Activated naive CD8-positive, alpha-beta T cell treated with anti-CD3 and anti-CD28 coated beads for 36 hours (primary cell): ENCODE measurements around the gene NPTXR. TPM values are rescaled to one million over a fixed set of nuclear protein-coding genes. Genes with fewer than 3 reads are reported as not detected.
A peak's percentile ranks its signal among the peaks of the same experiment; 100 is the strongest.
"Not testable (repeated sequence)": the region's sequence is repeated elsewhere in the genome, so short reads cannot be mapped to it uniquely, and the experiment has no call there.

Experiments used
- DNase-seq: peaks from one replicate; pipeline ENCODE4 v3.0.0; 2021
- H3K27ac Mint-ChIP-seq: one replicate; pipeline ENCODE4 v1.8.0; 2022; ENCODE audit warnings: mild to moderate bottlenecking, moderate library complexity, mixed read lengths
- H3K27me3 Mint-ChIP-seq: one replicate; pipeline ENCODE4 v1.8.0; 2022; ENCODE audit warnings: mild to moderate bottlenecking, mixed read lengths
- H3K36me3 Mint-ChIP-seq: one replicate; pipeline ENCODE4 v1.8.0; 2021; ENCODE audit warnings: mild to moderate bottlenecking, mixed read lengths
- H3K4me1 Mint-ChIP-seq: one replicate; pipeline ENCODE4 v1.8.0; 2021; ENCODE audit warnings: mixed read lengths
- H3K4me3 Mint-ChIP-seq: one replicate; pipeline ENCODE4 v1.8.0; 2022; ENCODE audit warnings: mild to moderate bottlenecking, moderate library complexity, mixed read lengths
- H3K9me3 Mint-ChIP-seq: one replicate; pipeline ENCODE4 v1.8.0; 2022; ENCODE audit warnings: mixed read lengths
- total RNA-seq, 2 experiments: library from RNA; stranded (reverse); gene quantifications; one replicate each; pipeline ENCODE4 v1.2.3, GENCODE V29; 2021

NPTXR gene
- total RNA-seq, 2 experiments from 2014 or later = 0.85 to 0.88 TPM

- DNase-seq = no peak
- no peaks in the 10 kb centered on the region for H3K9me3 Mint-ChIP-seq
- H3K27me3 Mint-ChIP-seq = no peaks in the 10 kb centered on the region
- H3K27ac Mint-ChIP-seq = no peak overlapping the region
- no peak overlapping the region for H3K4me3 Mint-ChIP-seq
- H3K36me3 Mint-ChIP-seq = peaks cover 7% of the 10 kb centered on the region
- peaks cover 10% of the 10 kb centered on the region for H3K4me1 Mint-ChIP-seq
Observed at GRCh38 chr22:38863531-38864131, 19.8 kb upstream of the NPTXR start.

GRCh38 chr22:38862375-38863329 lies 18.8 kb upstream of the NPTXR start:
- peak overlapping the region; percentile 48 for H3K27ac Mint-ChIP-seq
- no peak for DNase-seq
- H3K36me3 Mint-ChIP-seq = peaks cover 2% of the 10 kb centered on the region
- no peak overlapping the region for H3K4me3 Mint-ChIP-seq
- no peaks in the 10 kb centered on the region for H3K27me3 Mint-ChIP-seq
- H3K9me3 Mint-ChIP-seq = no peaks in the 10 kb centered on the region
- H3K4me1 Mint-ChIP-seq = peaks cover 4% of the 10 kb centered on the region

DNA sequence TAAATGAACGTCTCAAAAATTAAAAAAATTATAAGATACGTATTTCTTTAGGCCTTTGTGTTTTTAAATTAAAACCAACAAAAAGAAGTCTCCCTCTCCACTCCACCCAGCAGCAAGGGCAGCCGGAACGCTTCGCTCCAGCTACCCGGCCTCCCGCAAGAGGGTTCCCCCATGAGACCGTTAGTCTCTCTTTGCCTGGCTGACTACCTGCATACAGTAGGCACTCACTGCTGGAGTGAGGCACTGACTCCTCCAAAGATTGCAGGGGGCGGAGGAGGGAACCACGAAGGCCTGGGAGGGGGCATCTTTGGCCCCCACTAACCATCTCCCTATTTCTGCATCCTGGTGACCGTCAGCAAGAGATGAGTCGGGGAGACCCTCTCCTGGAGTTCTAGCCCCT lies 18.1 kb upstream of the NPTXR start:
- Mint-ChIP-seq H3K4me3 (no peak overlapping the region), H3K9me3 (no peaks in the 10 kb centered on the region), H3K36me3 (peaks cover 2% of the 10 kb centered on the region), H3K27me3 (no peaks in the 10 kb centered on the region), H3K27ac (no peak overlapping the region), H3K4me1 (peaks cover 4% of the 10 kb centered on the region)
- DNase-seq = no peak

GRCh38 chr22:38861170-38861876 lies 17.5 kb upstream of the NPTXR start:
- Mint-ChIP-seq H3K36me3 (peaks cover 2% of the 10 kb centered on the region), H3K27me3 (no peaks in the 10 kb centered on the region), H3K27ac (peak overlapping the region; percentile 25), H3K4me1 (peaks cover 4% of the 10 kb centered on the region), H3K9me3 (no peaks in the 10 kb centered on the region), H3K4me3 (no peak overlapping the region)
- no peak for DNase-seq

- DNase-seq = no peak
- Mint-ChIP-seq H3K36me3 (no peaks in the 10 kb centered on the region), H3K4me1 (peaks cover 4% of the 10 kb centered on the region), H3K27me3 (no peaks in the 10 kb centered on the region), H3K27ac (peak overlapping the region; percentile 43), H3K4me3 (no peak overlapping the region), H3K9me3 (no peaks in the 10 kb centered on the region)
Observed at GRCh38 chr22:38860283-38861169, 16.7 kb upstream of the NPTXR start.

- H3K4me3 Mint-ChIP-seq = no peak overlapping the region
- H3K9me3 Mint-ChIP-seq = no peaks in the 10 kb centered on the region
- DNase-seq = no peak
- no peaks in the 10 kb centered on the region for H3K27me3 Mint-ChIP-seq
- H3K4me1 Mint-ChIP-seq = peaks cover 4% of the 10 kb centered on the region
- H3K36me3 Mint-ChIP-seq = no peaks in the 10 kb centered on the region
- H3K27ac Mint-ChIP-seq = peak overlapping the region; percentile 43
Observed at GRCh38 chr22:38859581-38860282, 15.9 kb upstream of the NPTXR start.

GRCh38 chr22:38858492-38858891 lies 14.7 kb upstream of the NPTXR start:
- Mint-ChIP-seq H3K4me3 (no peak overlapping the region), H3K9me3 (no peaks in the 10 kb centered on the region), H3K27ac (no peak overlapping the region), H3K36me3 (no peaks in the 10 kb centered on the region), H3K4me1 (peaks cover 2% of the 10 kb centered on the region), H3K27me3 (no peaks in the 10 kb centered on the region)
- DNase-seq = no peak

- H3K4me3 Mint-ChIP-seq, H3K9me3 Mint-ChIP-seq, DNase-seq, H3K27me3 Mint-ChIP-seq, H3K4me1 Mint-ChIP-seq, H3K36me3 Mint-ChIP-seq, H3K27ac Mint-ChIP-seq: not testable (repeated sequence)
Observed at GRCh38 chr22:38854476-38854875, 10.6 kb upstream of the NPTXR start.

DNA sequence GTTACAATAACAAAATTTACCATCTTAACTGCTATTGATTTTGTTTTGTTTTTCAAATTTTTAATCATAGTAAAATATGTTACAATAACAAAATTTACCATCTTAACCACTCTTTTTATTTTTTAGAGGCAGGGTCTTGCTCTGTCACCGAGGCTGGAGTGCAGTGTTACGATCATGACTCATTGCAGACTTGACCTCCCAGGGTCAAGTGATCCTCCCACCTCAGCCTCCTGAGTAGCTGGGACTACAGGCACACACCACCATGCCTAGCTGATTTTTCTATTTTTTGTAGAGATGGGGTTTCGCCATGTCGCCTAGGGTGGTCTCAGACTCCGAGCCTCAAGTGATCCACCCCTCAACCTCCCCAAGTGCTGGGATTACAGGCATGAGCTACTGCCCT lies 10.1 kb upstream of the NPTXR start:
- not testable (repeated sequence) for H3K36me3 Mint-ChIP-seq, H3K4me3 Mint-ChIP-seq, H3K27ac Mint-ChIP-seq, H3K9me3 Mint-ChIP-seq, H3K27me3 Mint-ChIP-seq, H3K4me1 Mint-ChIP-seq, DNase-seq

GRCh38 chr22:38853196-38853651 lies 9.4 kb upstream of the NPTXR start:
- Mint-ChIP-seq H3K9me3 (no peaks in the 10 kb centered on the region), H3K4me1 (no peaks in the 10 kb centered on the region), H3K4me3 (no peak overlapping the region), H3K36me3 (no peaks in the 10 kb centered on the region), H3K27ac (no peak overlapping the region), H3K27me3 (no peaks in the 10 kb centered on the region)
- DNase-seq = no peak

GRCh38 chr22:38852522-38852921 lies 8.7 kb upstream of the NPTXR start:
- Mint-ChIP-seq H3K9me3 (no peaks in the 10 kb centered on the region), H3K36me3 (no peaks in the 10 kb centered on the region), H3K27ac (no peak overlapping the region), H3K4me3 (no peak overlapping the region), H3K4me1 (no peaks in the 10 kb centered on the region), H3K27me3 (no peaks in the 10 kb centered on the region)
- DNase-seq = no peak

DNA sequence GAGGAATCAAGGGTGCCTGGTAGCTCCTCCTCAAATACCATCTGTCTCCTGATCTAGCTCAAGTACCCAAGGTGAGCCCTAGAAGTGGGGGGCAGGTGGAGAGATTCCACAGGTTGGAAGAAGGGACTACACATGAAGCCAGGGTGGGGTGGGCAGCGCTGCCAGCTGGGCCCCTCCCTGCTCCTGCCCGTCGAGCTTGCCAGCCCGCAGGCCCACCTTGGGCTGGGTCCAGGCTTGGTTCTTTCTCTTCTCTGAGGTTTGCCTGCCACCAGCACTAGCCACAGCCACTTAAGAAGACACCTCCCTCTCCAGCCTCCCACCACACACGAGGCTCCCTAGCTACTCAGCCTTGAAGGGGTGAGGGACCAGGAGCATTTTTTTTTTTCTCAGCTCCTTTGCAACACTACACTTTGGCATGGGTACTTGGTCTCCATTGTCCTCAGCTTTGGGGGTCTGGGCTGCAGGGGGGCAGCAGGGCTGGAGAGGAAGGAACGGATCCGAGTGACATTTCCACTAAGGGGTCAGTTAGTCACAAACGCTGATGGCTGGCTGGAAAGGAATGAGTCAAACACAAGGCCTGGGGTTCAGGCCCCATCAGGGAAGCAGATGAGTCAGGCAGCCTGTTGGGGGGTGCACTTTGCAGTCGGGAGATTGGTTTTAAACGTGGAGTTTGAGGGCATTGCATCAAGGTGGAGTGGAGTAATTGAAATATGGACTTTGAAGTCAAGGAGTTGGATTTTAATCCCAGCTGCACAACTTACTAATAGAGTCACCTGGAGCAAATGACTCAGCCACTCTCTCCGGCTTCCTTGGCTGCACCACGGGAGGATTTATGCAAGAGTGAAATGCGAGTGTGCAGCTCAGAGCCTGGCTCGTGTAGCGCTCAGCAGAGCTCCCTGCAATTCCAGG lies 7.4 kb upstream of the NPTXR start:
- Mint-ChIP-seq H3K4me3 (no peak overlapping the region), H3K9me3 (no peaks in the 10 kb centered on the region), H3K27ac (no peak overlapping the region), H3K36me3 (no peaks in the 10 kb centered on the region), H3K27me3 (peaks cover 6% of the 10 kb centered on the region), H3K4me1 (no peaks in the 10 kb centered on the region)
- DNase-seq = no peak

- Mint-ChIP-seq H3K27me3 (peaks cover 7% of the 10 kb centered on the region), H3K4me3 (no peak overlapping the region), H3K4me1 (no peaks in the 10 kb centered on the region), H3K36me3 (no peaks in the 10 kb centered on the region), H3K27ac (no peak overlapping the region), H3K9me3 (no peaks in the 10 kb centered on the region)
- no peak for DNase-seq
Observed at GRCh38 chr22:38850399-38850798, 6.6 kb upstream of the NPTXR start.
